HG03025 (cell line): ENCODE results near the gene COX4I1.
"Not testable (repeated sequence)": the region's sequence is repeated elsewhere in the genome, so short reads cannot be mapped to it uniquely, and the experiment has no call there.

Experiments used
- ATAC-seq: cut with Tn5 transposase; IDR thresholded peaks from one replicate; pipeline ENCODE4 v1.9.1; 2021; ENCODE audit warnings: mild to moderate bottlenecking, moderate library complexity; ENCODE audit not compliant: unreplicated experiment, low FRiP score

COX4I1 gene

DNA sequence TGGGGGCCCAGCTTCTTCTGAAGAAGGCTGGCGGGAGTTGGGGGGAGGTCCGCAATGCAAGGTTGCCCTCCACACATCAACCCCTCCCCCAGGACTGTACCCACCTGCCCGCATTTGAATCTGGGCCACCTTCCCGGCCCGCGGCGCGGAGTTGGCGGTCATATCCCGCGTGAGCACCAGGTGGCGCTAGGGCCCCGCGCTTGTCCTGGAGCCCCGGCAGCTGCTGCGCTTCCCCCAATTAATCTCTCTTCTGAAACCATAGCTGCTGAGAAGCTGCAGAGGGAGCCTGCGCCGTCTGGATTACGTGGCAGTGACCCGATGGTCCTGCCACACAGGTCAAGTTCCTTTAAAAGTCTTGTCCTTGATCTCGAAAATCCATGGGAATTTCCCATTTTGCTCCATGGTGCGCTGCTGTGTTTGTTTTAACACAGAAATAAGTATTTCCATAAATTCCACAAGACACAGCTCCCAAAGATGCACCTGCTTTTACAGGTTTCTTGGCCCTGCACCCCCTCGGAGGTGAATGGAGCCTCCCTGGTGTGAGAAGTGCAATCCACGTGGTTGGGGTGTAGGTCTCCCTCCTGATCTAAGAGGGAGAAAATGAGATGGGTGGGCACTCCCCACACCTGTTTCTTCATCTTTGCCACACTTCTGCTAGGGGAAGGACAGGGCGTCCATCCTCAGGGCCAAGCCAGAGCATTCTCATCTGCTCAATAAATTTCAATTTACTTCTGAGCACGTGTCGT, 22.1 kb downstream of the COX4I1 start:
- ATAC-seq, result no peak

DNA sequence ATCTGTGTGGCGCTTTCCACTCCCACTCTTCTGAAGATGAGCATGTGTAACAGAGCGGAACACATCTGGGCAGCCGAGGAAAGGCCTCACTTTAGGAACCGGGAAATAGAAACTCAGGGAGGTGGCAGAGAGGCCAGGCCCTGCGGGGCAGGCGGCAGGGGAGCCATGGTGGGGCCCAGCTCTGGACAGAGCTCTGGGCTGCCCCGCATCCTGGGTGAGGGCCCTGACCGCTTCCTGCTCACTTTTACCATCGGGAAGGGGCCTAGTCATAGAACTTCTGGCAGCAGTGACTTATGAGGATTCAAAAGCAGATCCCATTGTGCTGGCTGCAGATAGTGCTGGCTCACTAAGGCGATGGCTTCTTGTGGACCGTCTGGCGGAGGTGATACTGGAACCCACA, 22.6 kb downstream of the COX4I1 start:
- no peak for ATAC-seq

DNA sequence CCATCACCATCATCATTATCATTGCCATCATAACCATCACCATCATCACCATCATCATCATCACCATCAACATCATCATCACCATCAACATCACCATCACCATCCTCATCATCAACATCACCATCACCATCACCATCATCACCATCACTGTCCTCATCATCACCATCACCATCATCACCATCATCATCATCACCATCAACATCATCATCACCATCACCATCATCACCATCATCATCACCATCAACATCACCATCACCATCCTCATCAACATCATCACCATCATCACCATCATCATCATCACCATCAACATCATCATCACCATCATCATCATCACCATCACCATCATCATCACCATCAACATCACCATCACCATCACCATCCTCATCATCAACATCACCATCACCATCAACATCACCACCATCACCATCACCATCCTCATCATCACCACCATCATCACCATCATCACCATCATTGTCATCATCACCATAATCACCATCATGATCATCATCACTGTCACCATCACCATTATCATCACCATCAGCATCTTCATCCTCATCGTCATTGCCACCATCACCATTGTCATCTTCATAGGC, 23.9 kb downstream of the COX4I1 start:
- ATAC-seq, result no peak

DNA sequence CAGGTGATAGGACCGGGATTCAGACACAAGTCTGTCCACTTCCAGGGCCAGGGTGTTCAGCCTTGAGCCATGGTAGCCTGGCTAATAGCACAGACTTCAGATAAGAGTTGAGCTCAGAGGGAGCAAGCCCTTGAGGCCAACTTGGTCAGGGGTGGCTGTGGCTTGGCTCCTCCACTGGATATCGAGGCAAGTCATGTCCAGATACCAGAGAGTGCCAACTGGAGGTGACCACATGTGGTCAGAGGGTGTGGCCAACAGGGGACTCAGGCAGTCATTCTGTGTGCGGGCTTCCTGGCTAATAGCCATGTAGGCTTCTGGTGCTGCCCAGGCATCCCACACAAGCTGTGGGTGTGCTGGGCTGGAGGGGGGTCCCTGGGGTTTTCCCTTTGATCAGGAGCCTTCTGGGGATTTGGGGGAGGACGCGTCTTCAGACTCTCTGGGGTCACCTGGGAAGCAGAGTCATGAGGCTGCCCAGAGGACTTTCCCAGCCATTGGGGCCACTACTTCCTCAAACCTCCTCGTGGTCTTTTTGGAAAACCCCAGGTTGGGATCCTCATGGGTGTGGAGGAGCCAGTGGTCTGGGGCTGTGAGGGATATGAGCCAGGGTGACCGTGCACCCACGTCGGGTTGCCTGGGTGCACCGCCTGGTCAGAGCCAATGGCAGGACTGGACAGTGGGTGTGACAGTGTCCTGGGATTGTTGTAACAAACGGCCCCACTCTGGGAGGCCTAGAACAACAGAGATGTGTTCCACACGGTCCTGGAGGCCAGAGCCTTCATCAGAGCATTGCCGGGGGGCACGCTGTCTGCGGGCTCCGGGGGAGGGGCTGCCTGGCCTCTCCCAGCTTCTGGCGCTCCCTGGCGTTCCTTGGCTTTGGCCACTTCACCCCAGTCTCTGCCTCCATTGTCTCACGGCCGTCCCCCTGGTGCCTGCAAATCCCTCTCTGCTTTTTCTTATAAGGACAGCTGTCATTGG, 25.0 kb downstream of the COX4I1 start:
- ATAC-seq, result no peak

DNA sequence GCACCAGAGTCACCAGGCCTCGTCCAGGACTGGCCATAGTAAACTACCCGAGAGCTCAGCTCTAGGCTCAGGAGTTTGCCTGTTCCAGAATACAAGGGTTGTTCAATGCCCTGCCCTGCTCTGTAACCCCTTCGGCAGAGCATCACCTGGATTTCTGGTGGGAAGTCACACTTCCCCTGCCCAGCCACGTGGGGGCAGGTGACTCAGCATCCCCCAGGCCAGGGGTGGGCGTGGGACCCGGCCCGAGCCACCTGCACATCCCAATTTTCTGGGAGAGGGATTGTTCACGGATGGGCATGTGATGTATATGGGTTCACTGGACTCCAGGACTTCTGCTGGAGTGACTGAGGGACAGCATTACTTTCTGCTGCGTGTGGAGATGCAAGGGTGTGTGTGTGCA, 25.8 kb downstream of the COX4I1 start:
- no peak for ATAC-seq

DNA sequence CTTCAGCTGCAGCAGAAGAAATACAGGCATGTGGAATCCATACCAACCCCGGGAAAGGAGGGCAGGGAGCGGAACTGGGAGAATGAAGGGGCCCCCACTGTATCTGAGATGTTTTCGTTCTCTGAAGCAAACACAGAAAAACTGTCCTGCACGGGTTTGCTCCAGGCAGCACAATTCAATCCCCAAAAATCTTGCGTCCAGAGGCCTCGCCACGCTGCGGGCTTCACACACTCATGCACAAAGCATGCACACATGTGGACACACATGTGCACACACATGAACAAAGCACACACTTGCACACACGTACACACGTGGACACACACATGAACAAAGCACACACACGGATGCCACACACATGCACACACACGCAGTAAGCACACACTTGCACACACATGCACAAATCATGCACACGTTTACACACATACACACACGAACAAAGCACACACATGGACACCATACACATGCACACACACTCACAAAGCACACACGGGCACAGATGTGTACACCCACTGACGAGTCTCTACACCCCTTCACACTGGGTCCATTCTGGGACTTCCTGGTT, 27.3 kb downstream of the COX4I1 start:
- no peak for ATAC-seq

DNA sequence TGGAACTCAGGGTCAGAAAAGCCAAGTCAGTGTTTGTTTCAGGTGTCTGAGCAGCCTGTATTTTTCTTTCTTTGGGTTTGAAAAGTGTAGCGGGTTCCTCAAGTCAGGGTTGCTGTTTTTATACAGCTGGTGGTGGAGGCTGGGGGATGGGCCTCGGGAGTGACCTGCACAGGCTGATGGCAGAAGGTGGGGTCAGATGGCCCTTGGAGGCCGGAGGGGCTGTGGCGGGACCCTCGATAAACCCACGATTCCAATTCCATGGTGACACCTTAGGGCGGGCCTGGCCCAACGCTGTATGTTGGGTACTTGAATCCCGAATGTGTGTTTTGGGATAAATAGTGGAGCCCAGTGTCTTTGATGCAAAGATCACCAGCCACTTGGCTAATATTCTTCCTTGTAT, 28.7 kb downstream of the COX4I1 start:
- no peak for ATAC-seq

DNA sequence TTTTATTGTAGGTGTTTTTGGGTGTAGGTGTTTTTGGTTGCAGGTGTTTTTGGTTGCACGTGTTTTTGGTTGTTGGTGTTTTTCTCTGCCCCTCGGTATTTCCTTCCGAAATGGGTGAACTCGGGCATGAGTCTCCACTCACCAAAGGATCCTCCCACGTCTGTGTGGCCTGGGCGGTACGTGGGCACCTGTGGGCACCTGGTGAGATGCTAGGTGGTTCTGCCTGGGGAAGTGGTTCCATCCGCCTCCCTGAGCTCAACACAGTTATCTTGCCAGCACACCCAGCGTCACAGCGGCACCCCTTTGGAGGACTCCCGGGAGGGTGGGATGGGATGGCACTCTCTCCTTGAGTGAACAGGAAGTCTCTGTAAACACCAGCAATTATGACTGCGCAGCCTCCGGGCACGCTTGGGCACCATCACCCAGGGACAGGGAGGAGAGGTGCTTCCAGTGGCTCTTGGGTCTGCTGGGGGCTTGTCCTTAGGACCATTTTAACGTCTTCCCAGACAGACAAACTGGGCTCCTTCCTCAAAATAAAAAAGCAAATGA, 29.8 kb downstream of the COX4I1 start:
- no peak for ATAC-seq

DNA sequence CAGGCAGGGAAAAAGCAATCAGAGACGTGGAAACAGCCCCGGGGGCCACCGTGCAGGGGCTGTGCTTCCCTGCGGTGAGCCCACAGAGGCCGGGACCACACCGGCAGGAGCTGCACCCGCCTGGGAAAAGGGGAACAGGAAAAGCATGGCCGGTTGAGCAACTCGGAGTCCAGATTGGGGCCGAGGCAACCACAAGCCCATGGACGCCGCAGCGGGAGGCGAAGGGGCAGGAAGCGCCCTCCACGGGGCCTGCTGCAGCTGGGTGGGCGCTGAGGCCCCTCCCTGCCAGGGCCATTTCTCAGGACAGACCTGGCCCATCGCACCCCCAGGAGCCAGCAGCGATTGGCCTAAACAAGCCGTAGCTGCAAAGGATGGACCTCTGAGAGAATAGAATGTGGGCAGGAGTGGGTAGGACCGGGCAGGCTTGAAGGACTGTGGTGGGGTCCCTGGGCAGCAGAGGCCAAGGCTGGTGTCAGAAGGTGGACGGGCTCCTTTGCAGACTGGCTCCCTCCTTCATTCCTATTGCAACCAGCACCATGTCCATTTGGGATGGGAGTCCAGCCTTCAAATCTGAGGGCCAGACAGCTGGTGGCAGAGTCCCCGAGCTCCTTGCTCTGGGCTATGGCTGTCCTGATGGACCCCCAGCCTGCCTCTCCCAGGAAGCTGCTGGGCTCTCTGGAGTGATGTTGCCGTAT, 30.4 kb downstream of the COX4I1 start:
- no peak for ATAC-seq

DNA sequence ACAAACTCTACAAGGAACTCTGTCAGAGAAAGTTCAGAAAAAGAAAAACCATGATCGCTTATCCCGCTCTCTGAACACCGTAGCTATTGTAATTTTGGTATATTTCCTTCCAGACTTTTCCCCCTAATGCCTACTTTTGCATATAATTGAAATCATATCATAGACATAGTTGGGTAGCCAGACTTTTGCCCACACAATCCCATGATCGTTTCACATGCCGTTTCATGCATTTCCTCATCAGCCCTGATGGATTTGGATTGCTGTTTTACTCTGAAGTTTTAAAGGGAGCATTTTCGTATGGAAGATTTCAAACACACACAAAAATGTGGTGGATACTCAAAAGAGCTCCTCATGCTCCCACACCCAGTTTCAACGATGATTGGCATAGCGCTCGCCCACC, 31.3 kb downstream of the COX4I1 start:
- ATAC-seq, result no peak

DNA sequence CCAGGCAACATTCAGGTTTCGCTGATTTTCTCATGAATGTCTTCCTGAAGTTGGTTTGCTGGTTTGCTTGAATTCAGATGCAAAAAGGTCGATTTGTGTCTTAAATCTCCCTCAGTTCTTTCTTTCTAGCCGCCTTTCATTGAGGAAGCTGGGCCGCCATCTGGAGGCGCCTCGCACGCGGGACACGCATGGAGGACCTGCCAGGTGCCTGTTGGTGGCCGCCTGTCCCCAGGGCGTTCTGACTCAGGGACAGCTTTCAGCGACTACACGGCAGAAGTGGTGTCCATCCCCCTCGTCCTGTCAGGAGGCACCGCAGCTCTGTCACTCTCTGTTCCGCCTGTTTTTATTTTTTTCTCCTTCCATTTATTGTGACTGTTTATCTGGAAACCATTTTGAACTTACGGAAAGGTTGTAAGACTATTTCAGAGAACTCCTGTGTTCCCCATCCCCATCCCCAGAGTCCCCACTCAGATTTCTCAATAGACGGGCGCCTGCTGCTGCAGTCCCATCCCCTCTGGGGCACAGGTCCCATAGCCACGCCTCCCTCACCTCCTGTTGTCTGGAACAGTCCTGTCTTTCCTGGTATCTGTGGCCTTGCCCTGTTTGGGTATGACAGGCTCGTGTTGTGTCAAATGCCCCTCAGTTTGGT, 33.2 kb downstream of the COX4I1 start:
- no peak for ATAC-seq

DNA sequence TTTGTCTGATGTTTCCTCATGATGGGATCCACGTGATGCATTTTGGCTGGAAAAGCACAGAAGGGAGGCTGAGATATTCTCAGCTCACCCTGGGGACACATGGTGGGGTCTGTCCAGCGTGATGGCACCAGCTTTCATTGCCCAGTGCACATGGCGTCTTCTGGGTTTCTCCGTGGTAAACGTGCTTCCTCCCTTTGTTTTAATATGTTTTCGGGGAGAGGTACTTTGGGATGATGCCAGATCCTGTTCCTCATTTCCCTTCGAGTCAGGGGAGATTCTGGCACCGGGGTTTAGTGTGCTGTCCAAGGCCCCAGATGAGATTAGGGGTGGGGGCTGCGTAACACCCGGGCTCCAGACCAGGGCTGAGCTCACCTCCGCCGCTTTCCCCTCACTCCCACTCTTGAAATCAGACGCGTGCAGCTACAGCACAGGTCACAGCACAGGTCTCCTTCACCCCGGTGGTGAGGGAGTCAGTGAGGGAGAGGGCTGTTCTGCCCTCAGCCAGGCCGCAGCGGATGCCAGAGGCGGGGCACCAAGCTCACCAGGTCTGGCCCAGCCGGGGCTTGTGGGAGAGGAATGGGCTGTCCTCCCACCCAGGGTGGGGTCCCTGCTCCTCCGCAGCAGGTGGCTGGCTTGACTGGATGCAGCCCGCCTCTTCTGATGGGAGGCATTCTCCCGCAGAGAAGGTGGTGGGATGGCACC, 33.9 kb downstream of the COX4I1 start:
- ATAC-seq, result no peak

DNA sequence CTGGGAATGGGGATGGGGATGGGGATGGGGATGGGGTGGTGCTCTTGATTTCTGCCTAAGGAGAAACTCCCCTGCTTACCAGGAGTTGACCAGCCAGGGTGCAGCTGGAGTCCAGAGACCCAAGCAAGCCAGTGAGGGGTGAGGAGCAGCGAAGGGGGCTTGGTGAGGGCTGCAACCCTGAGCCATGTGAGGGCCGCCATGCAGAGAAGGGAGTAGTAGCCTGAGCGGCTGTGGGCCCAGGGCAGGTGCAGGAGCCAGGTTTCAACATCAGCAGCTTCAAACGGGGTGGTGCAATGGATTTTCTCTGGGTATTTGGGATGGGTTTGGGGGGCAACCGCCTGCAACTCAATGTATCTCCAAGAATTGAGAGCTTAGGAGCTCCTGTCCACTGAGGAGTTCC, 35.2 kb downstream of the COX4I1 start:
- ATAC-seq, result no peak

DNA sequence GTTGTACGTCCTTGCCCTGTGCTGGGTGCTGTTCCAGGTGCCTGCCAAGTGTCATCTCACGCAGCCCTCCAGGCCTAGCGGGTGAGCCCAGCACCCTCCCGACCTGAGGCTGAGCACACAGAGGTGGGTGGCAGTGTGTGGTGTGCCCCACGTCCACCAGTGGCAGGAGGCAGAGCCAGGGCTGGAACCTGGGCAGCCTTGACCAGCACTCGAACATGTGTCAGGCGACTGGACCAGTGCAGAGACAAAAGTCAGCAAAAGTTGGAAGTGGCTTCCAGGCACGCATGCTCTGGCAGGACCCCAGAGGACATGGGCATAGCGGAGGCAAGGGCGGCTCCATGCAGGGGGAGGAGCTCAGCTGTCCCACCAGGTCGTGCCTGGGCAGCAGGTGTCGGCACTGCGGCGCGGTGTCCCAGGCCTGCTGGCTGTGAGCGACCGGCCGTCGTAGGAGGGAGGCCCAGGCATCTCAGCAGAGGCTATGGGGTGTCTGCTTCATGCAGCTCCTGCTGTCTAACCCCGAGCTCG, 35.8 kb downstream of the COX4I1 start:
- no peak for ATAC-seq

DNA sequence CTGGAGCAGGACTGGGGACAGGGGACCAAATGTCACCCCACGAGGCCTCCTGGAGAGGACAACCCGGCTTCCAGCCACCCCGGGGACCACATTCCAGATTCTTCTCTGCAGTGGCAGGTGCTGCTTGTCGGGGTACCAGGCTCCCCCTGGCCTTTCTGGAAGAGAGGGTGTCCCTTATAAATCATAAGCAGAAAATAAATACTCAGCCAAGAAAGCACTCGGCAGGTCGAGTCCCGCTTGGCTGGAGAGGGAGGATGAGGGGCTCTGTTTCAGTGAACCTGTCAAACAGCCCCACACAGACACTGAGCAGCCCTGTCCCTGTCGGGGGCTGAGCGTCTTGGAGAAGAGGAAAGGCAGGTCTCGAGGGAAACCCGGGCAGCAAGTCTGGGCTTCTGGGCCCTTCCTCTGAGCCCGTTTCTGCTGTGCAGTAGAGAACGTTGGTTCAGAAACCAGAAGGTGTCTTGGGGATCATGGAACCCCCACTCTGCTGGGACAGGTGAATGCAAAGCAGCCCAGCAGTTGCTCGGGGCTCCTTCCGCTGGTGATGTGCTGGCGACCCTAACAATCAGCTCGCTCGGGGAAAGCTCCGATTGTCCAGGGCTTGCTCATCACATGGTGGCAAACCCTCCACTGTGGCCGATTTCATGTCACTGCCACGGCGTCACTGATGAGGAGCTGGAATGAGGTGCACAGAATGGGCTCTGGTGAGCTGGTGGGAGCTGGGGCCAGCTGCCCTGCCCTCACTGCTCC, 36.6 kb downstream of the COX4I1 start:
- no peak for ATAC-seq

DNA sequence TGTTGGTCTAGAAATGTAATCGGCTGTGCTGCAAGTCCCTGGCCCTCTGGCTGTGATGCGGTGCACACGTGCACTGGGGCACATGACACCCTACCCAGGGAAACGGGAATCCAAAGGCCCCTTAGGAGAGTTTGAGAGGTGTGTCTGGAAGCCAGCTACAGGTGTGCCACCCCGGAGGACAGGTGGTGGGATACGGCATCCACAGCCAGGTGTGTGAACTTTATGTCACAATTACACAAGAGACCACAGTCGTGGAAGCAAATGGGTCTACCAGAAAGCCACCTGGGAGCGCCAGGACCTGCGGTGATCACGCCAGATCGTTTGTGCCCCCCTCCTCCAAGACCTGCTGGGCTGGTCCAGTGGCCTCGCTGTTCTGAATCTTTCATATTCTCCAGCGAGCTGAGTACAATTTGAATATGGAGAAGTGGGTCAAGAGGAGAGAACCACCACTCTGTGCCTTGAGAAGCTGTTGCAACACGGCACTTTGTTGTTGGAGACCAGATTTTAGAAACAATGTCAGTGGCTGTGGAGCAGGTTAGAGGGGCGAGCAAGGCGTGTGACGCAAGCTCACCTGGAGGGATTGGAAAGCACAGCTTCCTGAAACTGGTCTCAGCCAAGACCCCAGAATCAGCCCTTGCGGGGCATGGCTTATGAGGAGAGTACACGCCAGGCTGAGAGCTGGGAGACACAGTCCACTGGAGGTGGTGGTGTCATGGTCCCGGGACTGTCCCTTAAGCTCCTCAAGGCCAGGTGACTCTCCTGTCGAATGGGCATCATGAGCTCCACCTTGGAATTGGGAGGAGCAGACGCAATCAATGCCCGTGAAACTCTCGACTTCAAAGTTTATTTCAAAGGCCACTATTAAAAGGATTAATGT, 37.4 kb downstream of the COX4I1 start:
- ATAC-seq, result no peak

DNA sequence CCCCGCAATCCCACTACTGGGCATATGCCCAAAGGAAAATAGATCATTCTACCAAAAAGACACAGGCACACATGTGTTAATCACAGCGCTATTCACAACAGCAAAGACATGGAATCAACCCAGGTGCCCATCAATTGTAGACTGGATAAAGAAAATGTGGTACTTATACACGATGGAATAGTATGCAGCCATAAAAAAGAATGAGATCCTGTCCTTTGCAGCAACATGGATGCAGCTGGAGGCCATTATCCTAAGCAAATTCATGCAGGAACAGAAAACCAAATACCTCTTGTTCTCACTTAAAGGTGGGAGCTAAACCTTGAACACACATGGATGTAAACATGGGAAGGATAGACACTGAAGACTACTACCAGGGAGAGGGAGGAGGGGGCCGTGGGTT, 38.2 kb downstream of the COX4I1 start:
- ATAC-seq, result not testable (repeated sequence)
